ENCODE measurements around the gene ENDOD1.

Gene ENDOD1

GRCh38 chr11:95111923-95112540 lies 22.4 kb downstream of the ENDOD1 start:
- Histone ChIP-seq H3K36me3 (ENCODE audit: control insufficient read depth, insufficient read depth, low read length) (no peaks in the 10 kb centered on the region), H3K27me3 (ENCODE audit: control insufficient read depth, insufficient read depth, low read length, poor library complexity, severe bottlenecking) (no peaks in the 10 kb centered on the region), H3K4me3 (ENCODE audit: insufficient read depth, low read depth, low read length) (no peak overlapping the region), H3K27ac (ENCODE audit: insufficient read depth, low read depth, low read length, poor library complexity, severe bottlenecking) (no peak overlapping the region), H3K9me3 (ENCODE audit: control insufficient read depth, low read length) (no peaks in the 10 kb centered on the region), H3K4me1 (ENCODE audit: control insufficient read depth, insufficient read depth, low read length) (peaks cover 19% of the 10 kb centered on the region)
- WGBS, 2 experiments: 87 to 91% methylated on average over 3 of the region's 3 CpGs

GRCh38 chr11:95115597-95115996 lies 26.0 kb downstream of the ENDOD1 start:
- H3K4me3 ChIP-seq (ENCODE audit: insufficient read depth, low read depth, low read length): no peak overlapping the region
- H3K27ac ChIP-seq (ENCODE audit: insufficient read depth, low read depth, low read length, poor library complexity, severe bottlenecking): no peak overlapping the region
- H3K36me3 ChIP-seq (ENCODE audit: control insufficient read depth, insufficient read depth, low read length): no peaks in the 10 kb centered on the region
- H3K27me3 ChIP-seq (ENCODE audit: control insufficient read depth, insufficient read depth, low read length, poor library complexity, severe bottlenecking): no peaks in the 10 kb centered on the region
- H3K4me1 ChIP-seq (ENCODE audit: control insufficient read depth, insufficient read depth, low read length): no peaks in the 10 kb centered on the region
- 92 to 97% methylated on average over 1 of the region's 1 CpG for WGBS, 2 experiments
- H3K9me3 ChIP-seq (ENCODE audit: control insufficient read depth, low read length): no peaks in the 10 kb centered on the region

GRCh38 chr11:95119361-95120060 lies 29.9 kb downstream of the ENDOD1 start:
- 88 to 90% methylated on average over 2 of the region's 2 CpGs for WGBS, 2 experiments
- H3K27me3 ChIP-seq (ENCODE audit: control insufficient read depth, insufficient read depth, low read length, poor library complexity, severe bottlenecking): no peaks in the 10 kb centered on the region
- no peak overlapping the region for H3K4me3 ChIP-seq (ENCODE audit: insufficient read depth, low read depth, low read length)
- no peaks in the 10 kb centered on the region for H3K36me3 ChIP-seq (ENCODE audit: control insufficient read depth, insufficient read depth, low read length)
- H3K4me1 ChIP-seq (ENCODE audit: control insufficient read depth, insufficient read depth, low read length): no peaks in the 10 kb centered on the region
- H3K9me3 ChIP-seq (ENCODE audit: control insufficient read depth, low read length): no peaks in the 10 kb centered on the region
- no peak overlapping the region for H3K27ac ChIP-seq (ENCODE audit: insufficient read depth, low read depth, low read length, poor library complexity, severe bottlenecking)

- H3K36me3 ChIP-seq (ENCODE audit: control insufficient read depth, insufficient read depth, low read length): no peaks in the 10 kb centered on the region
- no peak overlapping the region for H3K4me3 ChIP-seq (ENCODE audit: insufficient read depth, low read depth, low read length)
- H3K27me3 ChIP-seq (ENCODE audit: control insufficient read depth, insufficient read depth, low read length, poor library complexity, severe bottlenecking): no peaks in the 10 kb centered on the region
- H3K4me1 ChIP-seq (ENCODE audit: control insufficient read depth, insufficient read depth, low read length): no peaks in the 10 kb centered on the region
- H3K9me3 ChIP-seq (ENCODE audit: control insufficient read depth, low read length): no peaks in the 10 kb centered on the region
- H3K27ac ChIP-seq (ENCODE audit: insufficient read depth, low read depth, low read length, poor library complexity, severe bottlenecking): no peak overlapping the region
- 100% methylated on average over 1 of the region's 1 CpG; no CpG with 5 or more reads in 1 of the 2 experiments for WGBS, 2 experiments
These were observed 32.1 kb downstream of the ENDOD1 start for GRCh38 chr11:95121698-95122097.

GRCh38 chr11:95123556-95123955 lies 33.9 kb downstream of the ENDOD1 start:
- Histone ChIP-seq H3K36me3 (ENCODE audit: control insufficient read depth, insufficient read depth, low read length) (no peaks in the 10 kb centered on the region), H3K4me3 (ENCODE audit: insufficient read depth, low read depth, low read length) (no peak overlapping the region), H3K27ac (ENCODE audit: insufficient read depth, low read depth, low read length, poor library complexity, severe bottlenecking) (no peak overlapping the region), H3K27me3 (ENCODE audit: control insufficient read depth, insufficient read depth, low read length, poor library complexity, severe bottlenecking) (no peaks in the 10 kb centered on the region), H3K4me1 (ENCODE audit: control insufficient read depth, insufficient read depth, low read length) (no peaks in the 10 kb centered on the region), H3K9me3 (ENCODE audit: control insufficient read depth, low read length) (no peaks in the 10 kb centered on the region)
- 89 to 93% methylated on average over 3 of the region's 3 CpGs for WGBS, 2 experiments

- no peaks in the 10 kb centered on the region for H3K9me3 ChIP-seq (ENCODE audit: control insufficient read depth, low read length)
- no peak overlapping the region for H3K27ac ChIP-seq (ENCODE audit: insufficient read depth, low read depth, low read length, poor library complexity, severe bottlenecking)
- no peaks in the 10 kb centered on the region for H3K4me1 ChIP-seq (ENCODE audit: control insufficient read depth, insufficient read depth, low read length)
- no peaks in the 10 kb centered on the region for H3K36me3 ChIP-seq (ENCODE audit: control insufficient read depth, insufficient read depth, low read length)
- WGBS, 2 experiments: 91 to 96% methylated on average over 3 of the region's 3 CpGs
- no peaks in the 10 kb centered on the region for H3K27me3 ChIP-seq (ENCODE audit: control insufficient read depth, insufficient read depth, low read length, poor library complexity, severe bottlenecking)
- H3K4me3 ChIP-seq (ENCODE audit: insufficient read depth, low read depth, low read length): no peak overlapping the region
These were observed 39.0 kb downstream of the ENDOD1 start for GRCh38 chr11:95128602-95129001.

GRCh38 chr11:95132956-95133355 lies 43.3 kb downstream of the ENDOD1 start:
- Histone ChIP-seq H3K36me3 (ENCODE audit: control insufficient read depth, insufficient read depth, low read length) (no peaks in the 10 kb centered on the region), H3K4me3 (ENCODE audit: insufficient read depth, low read depth, low read length) (no peak overlapping the region), H3K4me1 (ENCODE audit: control insufficient read depth, insufficient read depth, low read length) (no peaks in the 10 kb centered on the region), H3K9me3 (ENCODE audit: control insufficient read depth, low read length) (no peaks in the 10 kb centered on the region), H3K27ac (ENCODE audit: insufficient read depth, low read depth, low read length, poor library complexity, severe bottlenecking) (no peak overlapping the region), H3K27me3 (ENCODE audit: control insufficient read depth, insufficient read depth, low read length, poor library complexity, severe bottlenecking) (no peaks in the 10 kb centered on the region)
- 92 to 93% methylated on average over 2 of the region's 2 CpGs for WGBS, 2 experiments

GRCh38 chr11:95134491-95134890 lies 44.8 kb downstream of the ENDOD1 start:
- no peaks in the 10 kb centered on the region for H3K27me3 ChIP-seq (ENCODE audit: control insufficient read depth, insufficient read depth, low read length, poor library complexity, severe bottlenecking)
- 90 to 94% methylated on average over 5 of the region's 5 CpGs for WGBS, 2 experiments
- no peak overlapping the region for H3K27ac ChIP-seq (ENCODE audit: insufficient read depth, low read depth, low read length, poor library complexity, severe bottlenecking)
- no peaks in the 10 kb centered on the region for H3K36me3 ChIP-seq (ENCODE audit: control insufficient read depth, insufficient read depth, low read length)
- H3K9me3 ChIP-seq (ENCODE audit: control insufficient read depth, low read length): no peaks in the 10 kb centered on the region
- H3K4me3 ChIP-seq (ENCODE audit: insufficient read depth, low read depth, low read length): no peak overlapping the region
- no peaks in the 10 kb centered on the region for H3K4me1 ChIP-seq (ENCODE audit: control insufficient read depth, insufficient read depth, low read length)

- Histone ChIP-seq H3K4me1 (ENCODE audit: control insufficient read depth, insufficient read depth, low read length) (no peaks in the 10 kb centered on the region), H3K27ac (ENCODE audit: insufficient read depth, low read depth, low read length, poor library complexity, severe bottlenecking) (no peak overlapping the region), H3K36me3 (ENCODE audit: control insufficient read depth, insufficient read depth, low read length) (no peaks in the 10 kb centered on the region), H3K27me3 (ENCODE audit: control insufficient read depth, insufficient read depth, low read length, poor library complexity, severe bottlenecking) (peaks cover 5% of the 10 kb centered on the region), H3K9me3 (ENCODE audit: control insufficient read depth, low read length) (no peaks in the 10 kb centered on the region), H3K4me3 (ENCODE audit: insufficient read depth, low read depth, low read length) (no peak overlapping the region)
- WGBS, 2 experiments: 92 to 100% methylated on average over 1 to 3 of the region's 6 CpGs
These were observed 45.5 kb downstream of the ENDOD1 start for GRCh38 chr11:95135155-95135554.

- no peak overlapping the region for H3K4me3 ChIP-seq (ENCODE audit: insufficient read depth, low read depth, low read length)
- peaks cover 12% of the 10 kb centered on the region for H3K27me3 ChIP-seq (ENCODE audit: control insufficient read depth, insufficient read depth, low read length, poor library complexity, severe bottlenecking)
- no peaks in the 10 kb centered on the region for H3K9me3 ChIP-seq (ENCODE audit: control insufficient read depth, low read length)
- no peaks in the 10 kb centered on the region for H3K36me3 ChIP-seq (ENCODE audit: control insufficient read depth, insufficient read depth, low read length)
- H3K4me1 ChIP-seq (ENCODE audit: control insufficient read depth, insufficient read depth, low read length): no peaks in the 10 kb centered on the region
- H3K27ac ChIP-seq (ENCODE audit: insufficient read depth, low read depth, low read length, poor library complexity, severe bottlenecking): no peak overlapping the region
- WGBS, 2 experiments: 95 to 98% methylated on average over 2 of the region's 2 CpGs
These were observed 46.2 kb downstream of the ENDOD1 start for GRCh38 chr11:95135880-95136279.
